22Rv1 (cell line): ENCODE measurements around the gene DMAC2L.

Source experiments
- H3K27ac ChIP-seq: fragments of 450-650 bp; 2 replicates; pipeline ENCODE4 v1.5.1; 2017
- ZFX ChIP-seq: fragments of 450-650 bp; IDR thresholded peaks from 2 replicates; pipeline ENCODE4 v1.6.1; 2017; ENCODE audit warnings: antibody characterized with exemption, borderline replicate concordance
- TF ChIP-seq, protein P1 (sequence below): fragments of 450-650 bp; IDR thresholded peaks from 2 replicates; pipeline ENCODE4 v1.5.1; 2017; ENCODE audit warnings: mild to moderate bottlenecking

DMAC2L gene

DNA sequence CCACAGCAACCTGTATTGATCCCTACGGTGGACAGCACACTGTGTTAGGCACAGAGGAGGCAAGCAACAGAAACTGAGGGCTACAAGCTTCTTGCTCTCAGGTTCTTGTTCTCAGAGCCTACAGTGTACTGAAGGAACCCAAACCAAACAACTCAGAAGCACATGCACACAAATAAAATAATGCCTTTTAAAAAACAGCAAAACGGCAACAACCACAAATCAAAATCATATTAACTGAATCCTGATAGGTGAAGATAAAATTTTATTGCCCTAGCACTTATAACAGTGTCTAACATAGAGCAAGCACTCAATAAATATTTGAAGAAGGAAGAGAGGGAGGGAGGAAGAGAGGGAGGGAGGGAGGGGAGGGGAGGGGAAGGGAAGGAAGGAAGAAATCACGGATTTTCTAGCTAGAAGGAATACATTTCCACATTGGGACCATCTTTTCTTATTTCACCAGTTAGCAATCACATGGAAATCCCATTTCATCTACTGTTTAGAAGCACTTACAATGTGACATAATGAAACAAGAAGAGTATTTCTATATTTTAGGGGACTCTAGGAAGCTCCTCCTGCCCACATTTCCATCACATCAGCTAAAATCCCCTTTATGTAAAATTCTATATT, 27.2 kb downstream of the DMAC2L start:
- H3K27ac ChIP-seq: no peak overlapping the region
- TF ChIP-seq, protein P1, sequence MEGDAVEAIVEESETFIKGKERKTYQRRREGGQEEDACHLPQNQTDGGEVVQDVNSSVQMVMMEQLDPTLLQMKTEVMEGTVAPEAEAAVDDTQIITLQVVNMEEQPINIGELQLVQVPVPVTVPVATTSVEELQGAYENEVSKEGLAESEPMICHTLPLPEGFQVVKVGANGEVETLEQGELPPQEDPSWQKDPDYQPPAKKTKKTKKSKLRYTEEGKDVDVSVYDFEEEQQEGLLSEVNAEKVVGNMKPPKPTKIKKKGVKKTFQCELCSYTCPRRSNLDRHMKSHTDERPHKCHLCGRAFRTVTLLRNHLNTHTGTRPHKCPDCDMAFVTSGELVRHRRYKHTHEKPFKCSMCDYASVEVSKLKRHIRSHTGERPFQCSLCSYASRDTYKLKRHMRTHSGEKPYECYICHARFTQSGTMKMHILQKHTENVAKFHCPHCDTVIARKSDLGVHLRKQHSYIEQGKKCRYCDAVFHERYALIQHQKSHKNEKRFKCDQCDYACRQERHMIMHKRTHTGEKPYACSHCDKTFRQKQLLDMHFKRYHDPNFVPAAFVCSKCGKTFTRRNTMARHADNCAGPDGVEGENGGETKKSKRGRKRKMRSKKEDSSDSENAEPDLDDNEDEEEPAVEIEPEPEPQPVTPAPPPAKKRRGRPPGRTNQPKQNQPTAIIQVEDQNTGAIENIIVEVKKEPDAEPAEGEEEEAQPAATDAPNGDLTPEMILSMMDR: no peak
- no peak for TF ChIP-seq ZFX

DNA sequence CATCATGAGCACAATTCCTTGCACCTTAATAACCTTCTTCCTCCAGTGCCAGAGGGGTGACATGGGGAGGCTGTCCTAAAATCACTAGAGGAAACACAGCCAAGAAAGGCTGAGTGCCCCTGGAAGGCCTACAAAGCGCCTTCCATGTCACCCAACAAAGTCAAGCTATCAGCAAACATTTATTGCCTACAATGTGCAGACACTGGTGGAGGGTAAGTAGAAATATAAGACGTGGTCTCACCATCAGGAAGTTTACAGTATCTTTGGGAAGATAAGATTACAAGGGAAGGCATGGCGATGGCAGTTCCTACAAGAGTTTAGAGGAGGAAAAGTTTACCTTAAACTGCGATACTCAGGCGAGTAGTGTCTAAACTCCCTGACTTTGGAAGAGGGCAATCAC, 27.9 kb downstream of the DMAC2L start:
- no peak overlapping the region for H3K27ac ChIP-seq
- no peak for TF ChIP-seq ZFX
- TF ChIP-seq, protein P1: no peak

DNA sequence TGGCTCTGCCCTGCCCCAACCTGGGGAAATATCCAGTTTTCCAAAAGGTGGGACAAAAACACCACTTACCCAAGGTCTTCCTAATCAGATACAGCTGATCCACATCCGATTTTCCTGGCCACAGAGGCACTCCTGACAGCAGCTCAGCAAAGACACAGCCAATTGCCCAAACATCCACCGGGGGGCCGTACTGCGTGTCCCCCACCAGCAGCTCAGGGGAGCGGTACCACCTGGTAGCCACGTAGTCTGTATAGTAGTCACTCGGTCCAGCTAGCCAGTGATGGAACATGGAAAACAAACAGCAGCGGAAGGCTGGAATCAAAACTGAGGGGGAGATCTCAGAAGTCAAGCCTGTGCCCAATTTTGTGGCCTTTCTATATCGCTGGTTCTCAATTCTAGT, 28.8 kb downstream of the DMAC2L start:
- no peak overlapping the region for H3K27ac ChIP-seq
- TF ChIP-seq ZFX: no peak
- TF ChIP-seq, protein P1: peak; percentile 17; the same call in 1 of the 2 replicates

DNA sequence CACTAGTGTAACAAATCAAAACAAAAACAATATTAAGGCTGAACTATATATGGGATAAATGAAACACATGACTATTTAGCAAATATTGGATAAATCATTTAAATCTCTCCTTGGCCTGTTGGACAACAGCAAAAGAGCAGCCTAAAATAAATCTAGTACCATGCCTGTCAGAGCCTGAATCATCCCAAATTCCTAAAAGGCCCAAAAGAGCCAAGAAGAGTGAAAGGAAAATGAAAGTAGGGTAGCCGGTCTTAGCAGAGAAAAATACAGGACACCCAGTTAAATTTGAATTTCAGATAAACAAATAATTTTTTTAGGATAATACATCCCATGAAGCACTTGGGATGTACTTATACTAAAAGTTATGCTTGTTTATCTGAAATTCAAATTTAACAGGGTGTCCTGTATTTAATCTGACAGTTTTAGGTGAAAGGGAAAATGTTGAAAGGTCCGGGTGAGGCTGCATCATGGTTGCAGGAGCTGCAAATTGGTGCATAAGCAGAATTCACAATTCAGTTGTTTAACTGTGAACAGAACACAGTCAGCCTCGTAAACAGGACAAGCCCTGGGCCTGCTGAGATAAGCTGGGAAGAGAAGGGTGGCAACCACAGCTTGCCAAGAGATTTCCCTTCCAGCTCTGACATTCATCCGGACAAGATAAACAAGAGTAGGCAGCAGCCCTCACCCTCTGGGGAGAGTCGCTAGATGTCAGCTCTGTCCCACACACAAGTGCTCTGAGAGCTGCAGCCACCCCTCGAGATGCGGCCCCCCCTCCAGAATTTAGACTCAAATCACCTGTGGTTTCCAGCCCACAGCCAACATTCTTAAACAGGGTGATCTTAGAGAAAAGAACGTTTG, 30.3 kb downstream of the DMAC2L start:
- TF ChIP-seq, protein P1: peak; percentile 29
- no peak for TF ChIP-seq ZFX
- no peak overlapping the region for H3K27ac ChIP-seq

DNA sequence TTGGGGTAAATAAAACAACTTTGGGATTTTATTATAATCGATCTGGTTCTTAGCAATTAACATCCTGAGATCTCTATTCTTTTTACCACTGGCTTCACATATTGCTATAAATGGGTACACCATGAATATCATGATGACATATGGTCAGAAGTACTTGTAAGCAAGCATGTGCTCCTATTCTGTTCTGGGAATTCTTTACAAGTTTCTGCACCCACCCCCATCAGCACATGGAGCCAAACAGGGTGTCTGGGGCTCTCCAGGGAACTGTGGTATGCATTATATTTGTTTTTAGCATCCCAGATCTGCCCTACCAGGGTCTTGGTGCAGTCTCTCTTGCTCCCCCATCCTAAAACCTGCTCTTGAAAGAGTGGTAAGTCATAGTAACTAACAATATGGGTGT, 31.3 kb downstream of the DMAC2L start:
- no peak overlapping the region for H3K27ac ChIP-seq
- no peak for TF ChIP-seq ZFX
- TF ChIP-seq, protein P1: no peak

DNA sequence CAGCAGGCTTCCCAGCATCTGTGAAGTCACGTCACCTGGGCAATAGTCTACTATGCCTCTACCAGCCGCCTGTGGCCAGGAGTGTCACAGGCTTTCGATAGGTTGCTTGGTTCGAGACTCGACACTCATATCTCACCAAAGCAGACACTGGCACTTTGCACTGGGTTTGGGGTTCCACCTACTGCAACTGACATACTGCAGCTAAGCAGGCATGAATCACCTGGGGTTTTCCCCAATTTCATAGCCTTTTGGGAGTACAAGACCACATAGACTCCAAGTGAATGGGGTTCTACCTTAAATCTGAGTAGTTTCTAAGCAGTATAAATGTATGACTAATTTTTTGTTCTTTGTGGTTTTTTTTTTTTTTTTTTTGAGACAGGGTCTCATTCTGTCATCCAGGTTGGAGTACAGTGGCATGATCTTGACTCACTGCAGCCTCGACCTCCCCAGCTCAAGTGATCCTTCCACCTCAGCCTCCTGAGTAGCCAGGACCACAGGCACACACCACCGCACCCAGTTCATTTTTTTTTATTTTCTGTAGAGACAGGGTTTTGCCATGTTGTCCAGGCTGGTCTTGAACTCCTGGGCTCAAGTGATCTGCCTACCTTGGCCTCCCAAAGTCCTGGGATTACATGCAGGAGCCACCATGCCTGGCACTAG, 32.1 kb downstream of the DMAC2L start:
- TF ChIP-seq ZFX: no peak
- TF ChIP-seq, protein P1: no peak
- no peak overlapping the region for H3K27ac ChIP-seq

DNA sequence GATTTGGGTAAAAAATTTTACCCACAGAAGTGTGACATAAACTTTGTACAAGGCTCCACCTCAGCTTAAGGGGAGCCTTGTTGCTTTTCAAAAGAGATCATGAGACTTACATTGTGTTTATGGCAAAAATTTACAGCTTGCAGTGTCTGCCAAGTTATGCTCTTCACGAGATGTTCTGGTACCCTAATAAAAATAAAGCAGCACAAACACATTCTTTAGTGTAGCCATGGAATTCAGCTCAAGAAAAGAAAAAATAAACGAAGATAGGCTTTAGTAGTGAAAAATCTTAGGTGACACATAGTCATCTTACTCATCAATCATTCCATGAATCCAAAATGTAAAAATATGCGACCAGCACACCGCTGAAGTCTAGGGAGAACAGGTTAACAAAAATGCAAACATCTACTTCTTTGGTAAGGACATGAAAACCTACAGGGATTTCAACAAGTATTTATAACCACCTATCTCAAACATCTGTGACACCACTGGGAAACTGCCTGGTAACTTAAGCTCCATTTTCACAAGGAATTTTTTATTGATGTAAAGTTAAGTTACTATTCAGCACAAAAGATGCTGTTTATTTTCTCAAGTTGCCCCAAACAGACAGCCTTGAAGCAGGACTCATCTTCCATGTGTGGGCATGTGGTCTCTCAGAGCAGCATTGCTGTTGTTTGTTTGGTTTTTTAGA, 32.9 kb downstream of the DMAC2L start:
- H3K27ac ChIP-seq: no peak overlapping the region
- no peak for TF ChIP-seq ZFX
- TF ChIP-seq, protein P1: no peak
